Stimulated activated CD4-positive, alpha-beta T cell treated with anti-CD3 and anti-CD28 coated beads, Interleukin-4, amount 100 ng/mL, for 48 hours (primary cell): ENCODE measurements around the gene OPN1LW.
A peak's percentile ranks its signal among the peaks of the same experiment; 100 is the strongest.
"Not testable (repeated sequence)": the region's sequence is repeated elsewhere in the genome, so short reads cannot be mapped to it uniquely, and the experiment has no call there.

ENCODE experiments used
- DNase-seq, 2 donors: peaks; one replicate each; pipeline ENCODE4 v3.0.0-alpha.2; 2020; ENCODE audit warnings: low read depth in 2 of 2

The OPN1LW gene

DNA sequence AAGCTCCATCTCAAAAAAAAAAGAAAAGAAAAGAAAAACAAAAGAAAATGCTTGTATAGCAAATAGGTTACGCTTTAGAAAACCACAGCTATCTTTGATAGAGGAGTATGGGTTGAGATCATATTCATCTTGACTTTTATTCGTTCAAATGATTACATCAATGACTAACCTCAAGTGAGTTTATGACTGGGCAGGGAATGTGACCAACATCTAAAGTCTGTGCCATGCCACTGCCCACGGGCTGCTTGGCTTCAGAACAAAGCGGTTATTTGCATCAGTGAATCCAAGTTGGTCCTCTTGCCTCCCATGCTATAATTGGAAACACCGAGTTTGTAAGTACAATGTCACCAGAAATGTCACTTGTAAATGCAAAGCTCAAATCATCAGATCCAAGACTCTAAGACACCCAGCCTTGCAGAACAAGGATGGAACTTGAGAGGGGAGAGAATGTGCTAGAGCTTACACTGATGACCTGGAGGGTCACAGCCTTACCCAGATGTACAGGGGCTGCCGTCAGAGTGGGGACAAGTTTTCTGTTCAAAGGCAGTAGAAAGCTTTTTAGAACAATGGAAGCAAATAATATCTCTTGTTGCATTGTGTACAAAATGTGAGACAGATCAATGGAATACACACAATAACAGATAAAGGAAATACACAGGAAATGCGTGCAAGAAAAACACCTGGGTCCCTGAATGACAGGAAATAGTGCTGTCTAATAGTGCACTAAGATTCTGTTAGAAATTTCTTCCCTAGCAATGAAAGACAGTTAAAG is 8.4 kb upstream of the OPN1LW start:
- no peak for DNase-seq

DNA sequence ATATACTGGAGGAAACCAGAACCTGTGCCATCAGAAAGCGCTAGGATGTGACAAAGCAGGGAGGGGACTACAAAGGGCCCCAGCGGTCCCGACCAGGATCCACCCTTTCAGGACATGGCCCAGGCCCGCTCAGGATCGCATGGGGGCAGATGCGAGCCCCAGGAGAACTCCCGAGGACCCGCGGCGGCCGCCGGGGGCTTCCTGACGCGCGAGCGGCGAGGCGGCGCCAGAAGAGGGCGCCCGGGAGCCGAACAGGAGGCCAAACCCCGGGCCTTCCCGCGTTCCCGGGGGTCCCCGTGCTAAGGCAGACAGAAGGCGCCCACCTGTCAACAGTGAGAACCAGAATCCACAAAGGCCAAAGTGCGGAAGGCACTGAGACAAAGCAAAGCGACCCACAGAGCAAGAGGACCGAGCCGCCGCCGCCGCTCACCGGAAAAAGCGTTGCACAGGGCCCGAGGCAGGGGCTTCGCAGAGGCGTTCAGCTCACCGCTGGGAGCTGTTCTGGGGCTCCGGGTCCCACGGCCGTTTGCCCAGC is 7.3 kb upstream of the OPN1LW start:
- peak; percentile 47 to 51 for DNase-seq

DNA sequence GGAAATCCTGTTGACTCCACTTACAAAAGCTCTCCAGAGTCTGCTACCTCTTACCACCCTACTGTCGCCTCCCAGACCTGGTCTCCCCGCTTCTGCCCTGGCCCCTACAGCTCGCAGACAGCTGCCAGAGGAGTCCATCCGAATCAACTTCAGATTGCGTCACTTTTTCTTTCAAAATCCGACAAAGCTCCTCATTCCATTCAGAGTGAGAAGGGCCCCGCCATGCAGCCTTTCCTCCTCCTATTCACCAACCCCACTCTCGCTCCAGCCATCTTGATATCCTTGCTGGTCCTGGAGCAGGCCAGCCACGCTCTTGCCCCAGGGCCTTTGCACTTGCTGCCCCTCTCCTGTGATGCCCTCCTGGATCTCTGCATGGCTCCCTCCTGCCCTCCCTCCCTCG is 5.2 kb upstream of the OPN1LW start:
- no peak for DNase-seq

DNA sequence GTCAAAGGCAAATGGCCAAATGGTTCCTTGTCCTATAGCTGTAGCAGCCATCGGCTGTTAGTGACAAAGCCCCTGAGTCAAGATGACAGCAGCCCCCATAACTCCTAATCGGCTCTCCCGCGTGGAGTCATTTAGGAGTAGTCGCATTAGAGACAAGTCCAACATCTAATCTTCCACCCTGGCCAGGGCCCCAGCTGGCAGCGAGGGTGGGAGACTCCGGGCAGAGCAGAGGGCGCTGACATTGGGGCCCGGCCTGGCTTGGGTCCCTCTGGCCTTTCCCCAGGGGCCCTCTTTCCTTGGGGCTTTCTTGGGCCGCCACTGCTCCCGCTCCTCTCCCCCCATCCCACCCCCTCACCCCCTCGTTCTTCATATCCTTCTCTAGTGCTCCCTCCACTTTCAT is 3.8 kb upstream of the OPN1LW start:
- no peak for DNase-seq

DNA sequence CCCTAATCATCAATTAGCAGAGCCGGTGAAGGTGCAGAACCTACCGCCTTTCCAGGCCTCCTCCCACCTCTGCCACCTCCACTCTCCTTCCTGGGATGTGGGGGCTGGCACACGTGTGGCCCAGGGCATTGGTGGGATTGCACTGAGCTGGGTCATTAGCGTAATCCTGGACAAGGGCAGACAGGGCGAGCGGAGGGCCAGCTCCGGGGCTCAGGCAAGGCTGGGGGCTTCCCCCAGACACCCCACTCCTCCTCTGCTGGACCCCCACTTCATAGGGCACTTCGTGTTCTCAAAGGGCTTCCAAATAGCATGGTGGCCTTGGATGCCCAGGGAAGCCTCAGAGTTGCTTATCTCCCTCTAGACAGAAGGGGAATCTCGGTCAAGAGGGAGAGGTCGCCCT is 3.3 kb upstream of the OPN1LW start:
- DNase-seq = no peak

DNA sequence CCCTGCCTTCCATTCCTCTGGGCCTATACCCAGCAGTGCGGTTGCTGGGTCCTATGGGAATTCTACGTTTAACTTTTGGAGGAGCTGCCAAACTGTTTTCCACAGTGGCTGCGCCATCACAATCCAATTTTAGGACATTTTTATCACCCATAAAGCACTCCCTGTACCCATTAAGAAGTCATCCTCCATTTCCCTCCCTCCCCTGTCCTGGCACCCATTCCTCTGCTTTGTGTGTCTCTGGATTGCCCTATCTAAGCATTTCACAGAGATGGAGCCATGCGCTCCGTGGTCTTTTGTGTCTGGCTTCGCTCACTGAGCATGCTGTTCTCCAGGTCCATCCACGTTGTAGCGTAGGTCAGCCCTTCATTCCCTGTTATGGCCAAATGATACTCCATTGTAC is 1.7 kb upstream of the OPN1LW start:
- no peak for DNase-seq

DNA sequence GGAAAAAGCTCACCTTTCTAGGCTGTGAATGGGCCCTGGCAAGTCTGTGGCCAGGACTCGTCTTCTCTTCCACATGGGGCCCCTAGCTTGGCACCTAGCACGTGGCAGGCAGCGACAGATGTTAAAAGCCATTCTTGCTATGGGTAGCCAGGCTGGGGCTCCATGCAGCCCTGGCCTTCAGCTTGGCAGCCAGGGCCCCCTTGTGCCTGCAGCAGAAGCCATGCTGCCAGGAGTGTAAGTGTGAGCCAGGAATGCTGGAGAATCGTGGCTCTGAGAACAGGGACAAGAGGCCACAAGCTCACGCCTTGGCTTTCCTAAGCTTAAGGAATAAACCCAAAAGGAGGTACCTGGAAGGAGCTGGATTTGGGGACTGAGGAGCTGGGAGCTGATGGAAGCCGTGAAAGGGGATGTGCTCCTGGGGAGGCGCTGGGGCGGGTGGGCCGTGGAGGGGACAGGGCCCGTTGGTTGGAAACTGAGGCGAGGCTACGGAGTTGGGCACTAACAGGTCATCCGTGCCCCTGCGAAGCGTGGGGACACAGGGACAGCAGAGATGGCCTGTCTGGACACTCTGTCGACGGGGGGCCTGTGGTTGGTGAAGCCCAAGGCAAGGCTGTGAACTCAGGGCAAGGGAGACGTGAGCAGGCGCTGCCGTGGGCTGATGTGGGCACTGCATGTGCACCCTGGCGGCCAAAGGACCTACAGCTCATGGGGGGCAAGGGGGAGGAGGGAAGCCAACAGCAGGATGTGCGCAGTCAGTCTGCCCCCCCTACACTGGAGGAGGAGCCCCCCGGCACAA is 895 bp upstream of the OPN1LW start:
- DNase-seq = no peak

DNA sequence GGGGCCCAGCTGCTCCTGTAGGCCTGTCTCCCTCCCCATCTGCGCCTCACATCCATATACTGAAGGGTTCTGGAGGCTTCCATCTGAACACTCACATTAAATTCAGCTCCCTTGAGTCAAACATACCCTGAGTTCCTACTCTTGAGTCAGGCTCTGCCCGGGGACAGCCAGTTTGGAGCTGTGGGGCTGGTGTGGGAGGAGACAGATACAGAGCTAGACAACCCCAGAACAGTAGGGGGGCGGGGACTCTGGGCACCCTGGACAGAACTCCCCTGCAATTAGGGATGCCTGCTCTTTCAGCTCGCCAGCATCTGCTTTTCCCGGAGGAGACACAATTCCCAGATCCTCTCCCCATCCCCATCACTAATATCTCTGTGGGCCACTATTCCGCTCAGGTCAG is 7.0 kb downstream of the OPN1LW start:
- DNase-seq = not testable (repeated sequence)

DNA sequence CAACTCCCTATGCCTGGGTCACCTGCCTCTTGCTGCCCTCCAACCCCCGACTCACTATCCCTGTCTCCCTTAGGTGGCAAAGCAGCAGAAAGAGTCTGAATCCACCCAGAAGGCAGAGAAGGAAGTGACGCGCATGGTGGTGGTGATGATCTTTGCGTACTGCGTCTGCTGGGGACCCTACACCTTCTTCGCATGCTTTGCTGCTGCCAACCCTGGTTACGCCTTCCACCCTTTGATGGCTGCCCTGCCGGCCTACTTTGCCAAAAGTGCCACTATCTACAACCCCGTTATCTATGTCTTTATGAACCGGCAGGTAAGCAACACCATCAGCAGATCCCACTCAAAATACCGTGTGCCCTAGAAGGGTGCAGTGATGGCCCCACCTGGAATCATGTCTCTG is 12.2 kb downstream of the OPN1LW start:
- DNase-seq = not testable (repeated sequence)

DNA sequence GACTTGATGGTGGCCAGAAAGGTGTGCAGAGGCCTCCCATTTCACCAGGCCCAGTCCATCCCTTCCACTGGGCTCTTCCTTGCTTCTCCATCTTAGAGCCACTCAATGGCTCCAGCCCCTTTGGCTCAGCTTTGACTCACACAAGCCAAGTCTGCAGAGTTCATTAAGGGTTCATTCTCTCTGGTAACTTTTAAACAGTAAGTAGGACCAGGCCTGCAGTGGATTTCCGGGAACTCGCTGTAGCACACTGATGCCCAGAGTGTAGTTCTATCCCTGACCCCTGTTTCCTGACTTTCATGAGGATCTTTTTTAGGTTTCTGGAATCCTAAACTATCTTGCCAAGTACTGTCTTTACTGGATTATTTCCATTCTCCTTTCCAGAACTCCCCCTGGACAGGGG is 13.2 kb downstream of the OPN1LW start:
- not testable (repeated sequence) for DNase-seq

DNA sequence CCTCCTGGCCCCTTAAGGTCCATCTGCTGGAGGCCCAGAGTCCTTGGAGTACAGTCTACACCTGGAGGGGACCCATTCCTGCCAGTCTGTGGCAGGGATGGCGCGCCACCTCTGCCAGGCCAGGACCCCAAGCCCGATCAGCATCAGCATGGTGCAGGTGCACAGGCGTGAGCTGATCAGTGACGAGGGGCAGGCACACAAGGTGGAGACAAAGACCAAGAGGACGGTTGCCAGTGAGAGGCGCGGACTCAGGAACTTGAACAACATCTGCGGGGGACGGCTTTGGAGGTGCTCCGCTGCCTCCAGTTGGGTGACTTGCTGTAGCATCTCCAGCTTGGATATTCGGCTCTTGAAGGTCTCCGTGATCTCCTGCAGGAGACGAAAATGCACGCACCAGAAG is 15.3 kb downstream of the OPN1LW start:
- not testable (repeated sequence) for DNase-seq

DNA sequence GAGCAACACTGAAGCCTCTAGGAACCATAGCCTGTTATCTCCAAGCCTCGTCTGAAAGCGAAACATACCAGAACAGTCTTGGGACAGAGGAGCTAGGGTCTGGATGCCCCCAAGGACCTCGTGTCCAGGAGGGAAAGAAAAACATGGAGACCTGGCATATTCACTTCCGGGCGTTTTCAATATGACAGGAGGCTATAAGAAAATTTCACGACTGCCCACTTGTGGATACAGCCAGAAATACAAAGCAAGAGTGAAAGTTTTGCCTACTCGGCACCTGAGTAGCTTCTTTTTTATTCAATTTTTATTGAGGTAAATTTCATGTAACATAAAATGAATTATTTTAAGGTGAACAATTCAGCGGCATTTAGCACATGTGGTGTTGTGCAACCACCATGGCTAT is 20.9 kb downstream of the OPN1LW start:
- DNase-seq = not testable (repeated sequence)

DNA sequence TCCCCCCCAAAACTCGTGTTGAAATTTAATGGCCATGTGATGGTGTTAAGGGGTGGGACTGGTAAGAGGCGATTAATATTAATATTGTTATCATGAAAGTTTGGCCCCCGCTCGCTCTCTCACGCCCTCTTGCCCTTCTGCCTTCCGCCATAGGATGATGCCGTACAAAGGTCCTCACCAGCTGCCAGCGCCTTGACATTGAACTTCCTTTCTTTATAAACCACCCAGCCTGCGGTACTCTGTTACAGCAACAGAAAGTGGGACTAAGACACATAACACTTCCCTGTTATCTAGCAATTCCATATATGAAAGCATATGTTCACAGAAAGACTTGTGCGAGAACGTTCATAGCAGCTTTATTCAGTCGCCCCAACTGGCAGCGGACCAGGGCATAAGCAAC is 24.3 kb downstream of the OPN1LW start:
- DNase-seq = not testable (repeated sequence)

DNA sequence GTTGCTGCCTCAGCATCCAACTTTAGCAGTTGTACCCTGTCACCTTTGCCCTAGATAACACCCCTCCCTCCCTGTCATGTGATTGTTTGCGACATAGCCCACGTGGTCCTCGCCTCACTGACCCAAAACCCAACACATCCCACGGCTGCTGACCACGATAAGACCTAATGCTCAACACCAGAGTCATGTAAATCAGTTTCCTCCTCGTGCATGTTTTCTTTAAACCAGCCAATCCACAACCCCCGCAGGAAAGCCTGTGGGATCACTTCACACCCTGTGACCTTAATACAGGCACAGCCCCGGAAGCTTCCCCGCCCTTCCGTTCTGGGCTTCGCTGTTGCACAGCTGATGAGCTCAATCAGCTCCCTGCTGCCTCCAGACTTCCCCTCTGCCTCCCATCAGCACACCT is 28.5 kb downstream of the OPN1LW start:
- DNase-seq = not testable (repeated sequence)

DNA sequence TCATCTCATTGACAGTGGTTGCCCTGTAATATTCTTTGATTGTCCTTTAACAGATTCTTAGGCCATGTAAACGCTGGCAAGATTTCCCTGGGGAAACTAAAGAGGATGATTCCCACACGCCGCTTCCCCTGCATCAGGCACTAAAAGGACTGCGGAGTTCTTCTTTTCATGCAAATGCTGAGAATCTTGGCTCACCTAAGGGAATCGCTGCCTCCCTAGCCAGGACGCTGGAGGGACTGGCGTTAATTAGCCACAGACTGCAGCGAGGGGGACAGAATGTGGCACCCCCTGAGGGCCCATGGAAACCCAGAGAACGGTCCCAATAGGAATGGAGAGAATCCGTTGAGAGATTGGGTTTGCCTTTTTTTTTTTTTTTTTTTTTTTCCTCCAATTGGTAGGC is 30.3 kb downstream of the OPN1LW start:
- DNase-seq = not testable (repeated sequence)

DNA sequence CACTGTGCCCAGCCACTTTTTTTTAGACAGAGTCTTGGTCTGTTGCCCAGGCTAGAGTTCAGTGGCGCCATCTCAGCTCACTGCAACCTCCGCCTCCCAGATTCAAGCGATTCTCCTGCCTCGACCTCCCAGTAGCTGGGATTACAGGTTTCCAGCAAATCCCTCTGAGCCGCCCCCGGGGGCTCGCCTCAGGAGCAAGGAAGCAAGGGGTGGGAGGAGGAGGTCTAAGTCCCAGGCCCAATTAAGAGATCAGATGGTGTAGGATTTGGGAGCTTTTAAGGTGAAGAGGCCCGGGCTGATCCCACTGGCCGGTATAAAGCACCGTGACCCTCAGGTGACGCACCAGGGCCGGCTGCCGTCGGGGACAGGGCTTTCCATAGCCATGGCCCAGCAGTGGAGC is 38.3 kb downstream of the OPN1LW start, which contains the start of gene OPN1MW:
Gene OPN1MW (plus strand): TSS at position 301 of the 400 bp plus-strand sequence. CDS start 82 bp downstream, at position 383.
- DNase-seq = not testable (repeated sequence)

DNA sequence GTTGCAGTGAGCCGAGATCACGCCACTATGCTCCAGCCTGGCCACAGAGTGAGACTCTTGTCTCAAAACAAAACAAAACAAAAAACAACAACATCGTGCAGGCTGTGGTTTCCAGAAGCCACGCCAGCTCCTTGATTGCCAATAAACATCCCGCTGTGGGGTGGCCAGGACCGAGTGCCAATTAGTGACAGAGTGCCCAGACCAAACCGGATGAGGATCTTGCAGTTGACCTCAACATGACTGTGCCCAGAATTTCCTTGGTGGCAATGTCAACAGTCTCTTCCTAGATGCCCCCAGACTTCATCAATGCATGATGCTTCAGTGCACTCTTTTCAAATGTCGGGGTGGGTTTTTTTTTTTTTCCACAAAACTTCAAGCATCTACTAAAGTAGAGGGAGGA is 39.8 kb downstream of the OPN1LW start:
- DNase-seq = not testable (repeated sequence)

DNA sequence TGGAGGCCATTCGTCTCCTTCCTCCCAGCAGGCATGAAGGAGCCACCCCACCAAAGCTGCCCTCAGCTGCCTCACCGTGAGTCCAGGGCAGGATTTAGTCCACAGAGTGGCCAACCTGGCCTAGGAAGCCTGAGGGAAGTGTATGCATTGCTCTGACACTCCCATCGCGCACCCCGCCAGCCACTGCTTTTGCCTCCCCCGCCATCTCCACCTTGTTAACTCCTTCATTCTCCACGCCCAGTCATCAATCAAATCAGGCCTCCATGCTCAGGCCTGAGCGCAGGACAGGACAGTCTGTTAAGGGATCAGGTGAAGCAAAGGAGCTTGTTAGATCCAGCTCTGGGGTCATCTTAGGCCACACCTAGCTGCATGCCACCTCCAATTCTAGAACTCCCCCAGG is 48.8 kb downstream of the OPN1LW start:
- DNase-seq = not testable (repeated sequence)

DNA sequence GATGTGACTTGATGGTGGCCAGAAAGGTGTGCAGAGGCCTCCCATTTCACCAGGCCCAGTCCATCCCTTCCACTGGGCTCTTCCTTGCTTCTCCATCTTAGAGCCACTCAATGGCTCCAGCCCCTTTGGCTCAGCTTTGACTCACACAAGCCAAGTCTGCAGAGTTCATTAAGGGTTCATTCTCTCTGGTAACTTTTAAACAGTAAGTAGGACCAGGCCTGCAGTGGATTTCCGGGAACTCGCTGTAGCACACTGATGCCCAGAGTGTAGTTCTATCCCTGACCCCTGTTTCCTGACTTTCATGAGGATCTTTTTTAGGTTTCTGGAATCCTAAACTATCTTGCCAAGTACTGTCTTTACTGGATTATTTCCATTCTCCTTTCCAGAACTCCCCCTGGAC is 50.3 kb downstream of the OPN1LW start:
- not testable (repeated sequence) for DNase-seq

DNA sequence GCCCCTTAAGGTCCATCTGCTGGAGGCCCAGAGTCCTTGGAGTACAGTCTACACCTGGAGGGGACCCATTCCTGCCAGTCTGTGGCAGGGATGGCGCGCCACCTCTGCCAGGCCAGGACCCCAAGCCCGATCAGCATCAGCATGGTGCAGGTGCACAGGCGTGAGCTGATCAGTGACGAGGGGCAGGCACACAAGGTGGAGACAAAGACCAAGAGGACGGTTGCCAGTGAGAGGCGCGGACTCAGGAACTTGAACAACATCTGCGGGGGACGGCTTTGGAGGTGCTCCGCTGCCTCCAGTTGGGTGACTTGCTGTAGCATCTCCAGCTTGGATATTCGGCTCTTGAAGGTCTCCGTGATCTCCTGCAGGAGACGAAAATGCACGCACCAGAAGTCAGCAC is 52.4 kb downstream of the OPN1LW start:
- DNase-seq = not testable (repeated sequence)
